ENCODE measurements around the gene UNC13A.

GRCh38 chr19:17616686-17616960 lies 71.5 kb downstream of the UNC13A start:
- TF ChIP-seq YY1 (IDR thresholded peaks at IDR 0.05; ENCODE audit: insufficient read depth, insufficient read length) (no peak), ZNF274 (IDR thresholded peaks at IDR 0.05; ENCODE audit: low read depth, low read length) (no peak), SUZ12 (IDR thresholded peaks at IDR 0.05; ENCODE audit: extremely low read depth, insufficient read depth, insufficient read length) (no peak)
